Cardiac fibroblast (primary cell): Measurements from ENCODE around the gene ST7.

Experiments
- DNase-seq, 2 donors: peaks; one replicate each; pipeline versions ENCODE4 v3.0.0 to v3.0.0-alpha.2; 2010; ENCODE audit warnings: low read depth in 2 of 2
- H3K4me3 ChIP-seq, 2 donors: replicated peaks in 1 of 2; 1 replicate in 1 of 2; 2 replicates in 1 of 2; pipeline ENCODE4 v1.5.1; 2011; ENCODE audit warnings: low read depth in 2 of 2, low read length in 2 of 2, mild to moderate bottlenecking in 2 of 2, moderate library complexity in 1 of 2
- TF ChIP-seq, protein P1 (sequence below): IDR thresholded peaks from one replicate; pipeline ENCODE4 v1.5.1; 2011; ENCODE audit warnings: low read depth, mild to moderate bottlenecking, low read length, inconsistent platforms

Gene ST7

DNA sequence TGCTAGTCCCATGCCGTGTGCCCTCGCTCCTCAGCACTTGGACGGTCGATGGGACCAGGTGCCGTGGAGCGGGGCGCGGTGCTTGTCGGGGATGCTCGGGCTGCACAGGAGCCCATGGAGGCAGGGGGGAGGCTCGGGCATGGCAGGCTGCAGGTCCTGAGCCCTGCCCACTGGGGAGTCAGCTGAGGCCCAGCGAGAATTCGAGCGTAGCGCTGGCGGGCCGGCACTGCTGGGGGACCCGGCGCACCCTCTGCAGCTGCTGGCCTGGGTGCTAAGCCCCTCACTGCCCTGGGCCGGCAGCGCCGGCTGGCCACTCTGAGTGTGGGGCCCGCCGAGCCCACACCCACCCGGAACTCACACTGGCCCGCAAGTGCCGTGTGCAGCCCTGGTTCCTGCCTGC, 44.7 kb downstream of the ST7 start:
- TF ChIP-seq, protein P1, sequence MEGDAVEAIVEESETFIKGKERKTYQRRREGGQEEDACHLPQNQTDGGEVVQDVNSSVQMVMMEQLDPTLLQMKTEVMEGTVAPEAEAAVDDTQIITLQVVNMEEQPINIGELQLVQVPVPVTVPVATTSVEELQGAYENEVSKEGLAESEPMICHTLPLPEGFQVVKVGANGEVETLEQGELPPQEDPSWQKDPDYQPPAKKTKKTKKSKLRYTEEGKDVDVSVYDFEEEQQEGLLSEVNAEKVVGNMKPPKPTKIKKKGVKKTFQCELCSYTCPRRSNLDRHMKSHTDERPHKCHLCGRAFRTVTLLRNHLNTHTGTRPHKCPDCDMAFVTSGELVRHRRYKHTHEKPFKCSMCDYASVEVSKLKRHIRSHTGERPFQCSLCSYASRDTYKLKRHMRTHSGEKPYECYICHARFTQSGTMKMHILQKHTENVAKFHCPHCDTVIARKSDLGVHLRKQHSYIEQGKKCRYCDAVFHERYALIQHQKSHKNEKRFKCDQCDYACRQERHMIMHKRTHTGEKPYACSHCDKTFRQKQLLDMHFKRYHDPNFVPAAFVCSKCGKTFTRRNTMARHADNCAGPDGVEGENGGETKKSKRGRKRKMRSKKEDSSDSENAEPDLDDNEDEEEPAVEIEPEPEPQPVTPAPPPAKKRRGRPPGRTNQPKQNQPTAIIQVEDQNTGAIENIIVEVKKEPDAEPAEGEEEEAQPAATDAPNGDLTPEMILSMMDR = no peak
- no peak for DNase-seq

DNA sequence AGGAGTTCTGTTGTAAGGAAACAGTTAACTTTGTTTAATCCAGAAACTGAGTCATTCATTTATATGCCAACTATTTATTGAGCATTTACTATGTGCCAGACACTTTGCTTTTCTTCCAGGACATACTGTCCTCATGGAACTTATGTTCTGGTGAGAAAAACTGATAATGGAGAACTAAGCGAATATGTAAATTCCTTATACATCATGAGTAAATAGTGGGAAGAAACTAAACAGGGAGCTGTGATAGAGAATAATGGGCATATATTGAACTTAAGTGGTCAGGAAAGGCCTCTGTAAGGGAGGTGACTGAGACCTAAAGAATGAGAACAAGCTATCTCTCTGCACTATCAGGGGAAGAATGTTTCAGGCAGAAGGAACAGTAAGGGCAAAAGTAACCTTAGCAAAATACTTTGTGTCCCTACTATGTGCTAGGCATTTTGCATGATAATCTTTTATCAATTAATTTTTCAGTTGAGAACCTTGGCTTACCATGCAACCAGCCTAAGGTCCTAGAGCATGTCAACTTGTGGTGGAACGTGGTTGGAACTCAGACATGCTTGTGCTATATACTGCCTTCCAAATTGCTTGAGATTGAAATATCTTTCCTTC, 45.4 kb downstream of the ST7 start:
- H3K4me3 ChIP-seq = no peak overlapping the region
- TF ChIP-seq, protein P1 = no peak
- DNase-seq = peak in 1 of 2 donors; percentile 59

More for the DNA sequence above, 44.7 kb downstream of the ST7 start:
- no peak overlapping the region for H3K4me3 ChIP-seq

DNA sequence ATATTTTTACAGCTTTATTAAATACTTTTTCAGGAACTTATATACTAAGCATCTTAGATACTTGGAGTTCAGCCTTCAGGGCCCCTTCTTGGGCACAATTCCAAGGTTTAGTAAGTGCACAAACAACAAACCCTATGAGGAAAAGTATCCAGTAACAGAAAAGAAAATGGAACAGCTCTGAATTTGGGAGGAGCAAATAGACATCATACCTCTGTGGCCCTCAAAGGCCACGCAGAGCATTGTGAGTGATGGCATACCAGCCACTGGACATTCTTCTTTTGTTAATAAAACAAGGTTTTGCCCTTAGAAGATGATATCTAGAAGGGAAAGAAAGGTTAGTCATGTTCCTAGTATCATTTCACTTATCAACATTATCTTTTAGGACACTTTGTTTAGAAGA, 46.0 kb downstream of the ST7 start:
- H3K4me3 ChIP-seq = no peak overlapping the region
- peak; percentile 67 to 75 for DNase-seq
- TF ChIP-seq, protein P1 = no peak

DNA sequence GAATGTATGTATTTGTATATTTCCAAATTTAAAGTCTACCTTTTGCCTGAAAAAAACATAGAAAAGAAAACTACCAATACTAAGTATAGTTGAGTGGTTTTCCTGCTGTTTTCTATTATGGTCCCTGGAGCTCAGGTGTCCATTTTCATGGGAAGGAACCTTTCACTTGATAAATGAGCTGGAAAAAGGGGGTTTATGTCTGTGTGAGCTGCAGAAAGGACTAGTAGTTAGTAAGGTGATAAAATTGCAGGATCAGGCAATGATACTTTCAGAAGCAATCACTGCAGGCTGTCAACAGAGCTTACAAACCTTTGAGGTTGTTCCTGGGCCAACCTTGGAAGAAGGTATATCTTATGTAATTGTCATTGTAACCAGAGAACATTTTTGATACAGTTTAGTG, 48.0 kb downstream of the ST7 start:
- TF ChIP-seq, protein P1 = no peak
- H3K4me3 ChIP-seq = no peak overlapping the region
- no peak for DNase-seq

DNA sequence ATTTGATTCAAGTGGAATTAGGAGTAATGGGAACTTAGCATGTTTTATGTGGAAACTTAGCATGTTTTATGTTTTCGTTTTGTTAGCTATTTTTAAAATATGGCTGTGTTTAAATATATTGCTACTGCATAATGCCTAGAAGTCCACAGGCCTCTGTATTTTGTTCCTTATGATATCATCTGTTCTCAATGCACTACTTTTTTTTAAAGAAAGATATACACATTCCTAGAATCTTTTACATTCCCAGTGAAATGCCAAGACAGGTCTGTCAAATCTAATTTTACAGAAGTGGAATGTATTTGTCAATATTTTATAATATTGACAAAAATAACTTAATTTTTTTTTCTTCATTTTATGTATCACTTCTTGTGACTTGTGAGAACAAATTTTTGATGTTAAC, 51.6 kb downstream of the ST7 start:
- H3K4me3 ChIP-seq = no peak overlapping the region
- peak; percentile 29 to 75 for DNase-seq
- TF ChIP-seq, protein P1 = no peak

DNA sequence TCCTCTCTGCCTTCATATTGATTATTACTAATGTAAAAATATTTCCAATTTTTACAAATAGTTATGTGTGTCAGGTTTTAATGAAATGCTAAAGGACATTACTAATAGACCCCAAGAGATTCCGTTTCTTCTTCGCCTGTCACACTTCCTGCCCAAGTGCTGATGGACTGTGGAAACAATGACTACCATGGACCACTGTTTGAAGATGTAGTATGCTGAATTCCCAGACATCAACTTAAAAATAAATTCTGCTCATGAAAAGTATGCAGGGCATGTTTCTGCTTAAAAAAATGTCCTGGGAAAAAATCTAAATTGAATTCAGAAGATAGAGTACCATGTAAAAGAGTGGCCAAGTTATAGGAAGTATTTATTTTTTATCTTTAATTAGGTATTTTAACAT, 52.1 kb downstream of the ST7 start:
- DNase-seq = peak in 1 of 2 donors; percentile 67
- TF ChIP-seq, protein P1 = no peak
- no peak overlapping the region for H3K4me3 ChIP-seq
